ENCODE data around the gene CMSS1.

DNA sequence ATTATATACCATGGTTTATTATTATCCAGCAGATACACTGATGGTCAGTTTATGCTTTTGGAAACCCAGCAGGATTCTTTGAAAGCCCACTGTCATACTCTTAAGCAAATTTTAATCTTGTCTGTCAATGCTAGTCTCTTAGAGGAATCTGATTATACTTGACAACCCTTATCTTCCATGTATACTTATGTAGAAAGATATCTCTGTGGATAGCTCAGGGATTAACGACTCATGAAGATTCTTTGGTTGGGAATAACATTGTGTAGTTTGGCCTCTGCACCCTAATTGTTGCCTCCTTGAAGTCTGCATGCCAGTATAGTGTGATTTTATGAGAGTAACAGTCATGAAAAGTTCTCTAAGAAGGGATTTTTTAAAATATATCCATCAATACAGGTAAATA lies 263.6 kb downstream of the CMSS1 start:
- TF ChIP-seq, protein P1, sequence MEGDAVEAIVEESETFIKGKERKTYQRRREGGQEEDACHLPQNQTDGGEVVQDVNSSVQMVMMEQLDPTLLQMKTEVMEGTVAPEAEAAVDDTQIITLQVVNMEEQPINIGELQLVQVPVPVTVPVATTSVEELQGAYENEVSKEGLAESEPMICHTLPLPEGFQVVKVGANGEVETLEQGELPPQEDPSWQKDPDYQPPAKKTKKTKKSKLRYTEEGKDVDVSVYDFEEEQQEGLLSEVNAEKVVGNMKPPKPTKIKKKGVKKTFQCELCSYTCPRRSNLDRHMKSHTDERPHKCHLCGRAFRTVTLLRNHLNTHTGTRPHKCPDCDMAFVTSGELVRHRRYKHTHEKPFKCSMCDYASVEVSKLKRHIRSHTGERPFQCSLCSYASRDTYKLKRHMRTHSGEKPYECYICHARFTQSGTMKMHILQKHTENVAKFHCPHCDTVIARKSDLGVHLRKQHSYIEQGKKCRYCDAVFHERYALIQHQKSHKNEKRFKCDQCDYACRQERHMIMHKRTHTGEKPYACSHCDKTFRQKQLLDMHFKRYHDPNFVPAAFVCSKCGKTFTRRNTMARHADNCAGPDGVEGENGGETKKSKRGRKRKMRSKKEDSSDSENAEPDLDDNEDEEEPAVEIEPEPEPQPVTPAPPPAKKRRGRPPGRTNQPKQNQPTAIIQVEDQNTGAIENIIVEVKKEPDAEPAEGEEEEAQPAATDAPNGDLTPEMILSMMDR (IDR thresholded peaks at IDR 0.05), result no peak
- TF ChIP-seq POLR2AphosphoS5 (IDR thresholded peaks at IDR 0.05) (no peak), POLR2A (IDR thresholded peaks at IDR 0.05; ENCODE audit: low read depth) (no peak), EP300 (IDR thresholded peaks at IDR 0.05) (no peak)

Measured in esophagus muscularis mucosa (tissue), 4 donors.